ENCODE results near the gene DISP3. TPM values are rescaled to one million over a fixed set of nuclear protein-coding genes. Genes with fewer than 3 reads are reported as not detected.

Gene DISP3
- total and polyA plus RNA-seq, 2 of the 13 experiments (the other 11 are each of a cell fraction or from before 2014, with no cell fraction given): 0.08 to 0.13 TPM

GRCh38 chr1:11478571-11479374 lies at the start of gene DISP3 (continued):
- no peak for TF ChIP-seq PATZ1 (CRISPR knock-in tag; IDR thresholded peaks at IDR 0.05)
- peak; percentile 61; the same call in 1 of the 2 replicates for TF ChIP-seq SALL2 (CRISPR knock-in tag; IDR thresholded peaks at IDR 0.05)
- TF ChIP-seq ZNF274 (CRISPR knock-in tag; IDR thresholded peaks at IDR 0.05): no peak
- no peak for TF ChIP-seq ZNF10 (CRISPR knock-in tag; IDR thresholded peaks at IDR 0.05; ENCODE audit: borderline replicate concordance, low read depth)
- TF ChIP-seq ZFYVE20 (CRISPR knock-in tag; IDR thresholded peaks at IDR 0.05; ENCODE audit: borderline replicate concordance, low read depth): no peak
- TF ChIP-seq ZNF138 (CRISPR knock-in tag; IDR thresholded peaks at IDR 0.05; ENCODE audit: low read depth): no peak
- TF ChIP-seq ZNF572 (CRISPR knock-in tag; IDR thresholded peaks at IDR 0.05): no peak
- TF ChIP-seq ZKSCAN8 (CRISPR knock-in tag; IDR thresholded peaks at IDR 0.05; ENCODE audit: borderline replicate concordance): no peak
- no peak for TF ChIP-seq TGIF2 (CRISPR knock-in tag; IDR thresholded peaks at IDR 0.05)
- no peak for TF ChIP-seq TSC22D2 (CRISPR knock-in tag; IDR thresholded peaks at IDR 0.05; ENCODE audit: borderline replicate concordance)
- no peak for TF ChIP-seq MYC (CRISPR knock-in tag; IDR thresholded peaks at IDR 0.05; ENCODE audit: borderline replicate concordance)
- TF ChIP-seq ZNF713 (CRISPR knock-in tag; IDR thresholded peaks at IDR 0.05): no peak
- no peak for TF ChIP-seq ZNF44 (CRISPR knock-in tag; IDR thresholded peaks at IDR 0.05)
- TF ChIP-seq FIP1L1 (IDR thresholded peaks at IDR 0.05; ENCODE audit: borderline replicate concordance, insufficient read depth, low read depth, low read length): no peak
- TF ChIP-seq ZNF766 (CRISPR knock-in tag; IDR thresholded peaks at IDR 0.05; ENCODE audit: borderline replicate concordance): no peak
- no peak for TF ChIP-seq ZFP1 (CRISPR knock-in tag; IDR thresholded peaks at IDR 0.05)
- TF ChIP-seq ZNF782 (CRISPR knock-in tag; IDR thresholded peaks at IDR 0.05; ENCODE audit: borderline replicate concordance): no peak
- no peak for TF ChIP-seq RBM22 (optimal IDR thresholded peaks at IDR 0.05; ENCODE audit: low read length)
- peak; percentile 11 to 23 for TF ChIP-seq REST (IDR thresholded peaks at IDR 0.05; ENCODE audit: borderline replicate concordance in 1 of 2, low read depth in 1 of 2, low read length in 2 of 2)
- no peak for TF ChIP-seq ATAD3A (CRISPR knock-in tag; IDR thresholded peaks at IDR 0.05)
- TF ChIP-seq ZNF674 (CRISPR knock-in tag; IDR thresholded peaks at IDR 0.05; ENCODE audit: low read depth): no peak
- TF ChIP-seq ZNF720 (CRISPR knock-in tag; IDR thresholded peaks at IDR 0.05): no peak
- TF ChIP-seq CHCHD3 (CRISPR knock-in tag; IDR thresholded peaks at IDR 0.05): peak; percentile 74
- no peak for TF ChIP-seq BRD4 (CRISPR knock-in tag; IDR thresholded peaks at IDR 0.05)
- TF ChIP-seq POLR2A (IDR thresholded peaks at IDR 0.05; ENCODE audit: insufficient read depth in 1 of 2, low read depth in 2 of 2, low read length in 2 of 2): peak; percentile 56 to 79

Data from HepG2 (cell line).